Endothelial cell of umbilical vein (primary cell): Measurements from ENCODE around the gene KIF17. TPM values are rescaled to one million over a fixed set of nuclear protein-coding genes. Genes with fewer than 3 reads are reported as not detected.

Experiments used
- BruUV-seq: library from RNA; stranded (reverse); fragments of 400-500 nt; replicated peaks from 2 replicates; lab custom pipeline; 2021; lab: Mats Ljungman, UMichigan
- CTCF ChIA-PET: fragments of 300-600, 350-600 bp; sonication (Branson Sonifier 250); formaldehyde crosslinking; loops from one replicate; lab custom pipeline; 2021; ENCODE audit warnings: antibody characterized with exemption, inconsistent platforms; lab: Charles Lee
- POLR2A ChIA-PET: fragments of 300-600, 350-600 bp; sonication (Branson Sonifier 250); formaldehyde crosslinking; loops from one replicate; lab custom pipeline; 2021; ENCODE audit warnings: antibody characterized with exemption, inconsistent platforms; lab: Charles Lee
- DNase-seq: peaks from one replicate; pipeline ENCODE4 v3.0.0-alpha.2; 2011; ENCODE audit warnings: low read depth, low spot score
- FAIRE-seq: peaks from 2 replicates; lab custom pipeline; 2011; peaks lifted over from hg19 to GRCh38; lab: Jason Lieb, UNC
- H2AFZ ChIP-seq: 2 replicates; pipeline ENCODE4 v1.6.0; 2012; ENCODE audit warnings: low read depth, low read length, control low read depth, inconsistent platforms
- H3K27ac ChIP-seq: 2 replicates; pipeline ENCODE4 v1.5.1; 2011; ENCODE audit warnings: low read depth, mild to moderate bottlenecking, control low read depth, low read length, moderate library complexity; ENCODE audit not compliant: insufficient read depth
- H3K27me3 ChIP-seq, 2 experiments: 2 replicates each; pipeline versions ENCODE4 v1.6.0 to v1.6.1; 2011; ENCODE audit warnings: low read length in 2 of 2, mixed read lengths in 1 of 2; ENCODE audit not compliant: control insufficient read depth in 2 of 2, insufficient read depth in 2 of 2
- H3K36me3 ChIP-seq, 2 experiments: 2 replicates in 1 of 2; 3 replicates in 1 of 2; pipeline ENCODE4 v1.5.1; 2011; ENCODE audit warnings: low read length in 2 of 2, mild to moderate bottlenecking in 1 of 2, moderate library complexity in 1 of 2; ENCODE audit not compliant: control insufficient read depth in 2 of 2, insufficient read depth in 2 of 2; ENCODE audit errors: extremely low read depth in 1 of 2
- H3K4me1 ChIP-seq: 3 replicates; pipeline ENCODE4 v1.5.1; 2011; ENCODE audit warnings: mild to moderate bottlenecking, low read length; ENCODE audit not compliant: control insufficient read depth, insufficient read depth; ENCODE audit errors: extremely low read depth
- H3K4me2 ChIP-seq: 2 replicates; pipeline ENCODE4 v1.6.1; 2011; ENCODE audit warnings: low read length, control low read depth, mixed read lengths; ENCODE audit not compliant: insufficient read depth
- H3K4me3 ChIP-seq, 3 experiments: fragments of 200-600 bp in 1 of 3; sonication (generic), shearing (Covaris generic) in 1 of 3; replicated peaks in 1 of 3; 2 replicates each; pipeline ENCODE4 v1.5.1; 2011 to 2016; ENCODE audit warnings: control low read depth in 3 of 3, low read length in 3 of 3, mild to moderate bottlenecking in 2 of 3, inconsistent platforms in 1 of 3, low read depth in 1 of 3, moderate library complexity in 1 of 3; ENCODE audit not compliant: insufficient read depth in 1 of 3
- H3K79me2 ChIP-seq: 2 replicates; pipeline ENCODE4 v1.6.0; 2012; ENCODE audit warnings: low read length, inconsistent platforms; ENCODE audit not compliant: control insufficient read depth, insufficient read depth
- H3K9ac ChIP-seq: replicated peaks from 2 replicates; pipeline ENCODE3; 2011; ENCODE audit warnings: low read length, control low read depth; ENCODE audit not compliant: insufficient read depth; ENCODE audit errors: extremely low read depth
- H3K9me1 ChIP-seq: replicated peaks from 3 replicates; pipeline ENCODE4 v1.6.0; 2011; ENCODE audit warnings: mild to moderate bottlenecking, low read length; ENCODE audit not compliant: control insufficient read depth, insufficient read depth; ENCODE audit errors: extremely low read depth
- H3K9me3 ChIP-seq: replicated peaks from 2 replicates; pipeline ENCODE4 v1.5.1; 2012; ENCODE audit warnings: low read length, inconsistent platforms; ENCODE audit not compliant: control insufficient read depth, insufficient read depth
- H4K20me1 ChIP-seq: replicated peaks from 2 replicates; pipeline ENCODE3; 2011; ENCODE audit warnings: mild to moderate bottlenecking, low read length; ENCODE audit not compliant: control insufficient read depth, insufficient read depth; ENCODE audit errors: extremely low read depth
- EZH2 ChIP-seq: IDR thresholded peaks from 2 replicates; pipeline ENCODE4 v1.6.1; 2012; ENCODE audit warnings: borderline replicate concordance, low read depth, mild to moderate bottlenecking, moderate library complexity, low read length, inconsistent platforms; ENCODE audit not compliant: severe bottlenecking
- FOS ChIP-seq: IDR thresholded peaks from 2 replicates; pipeline ENCODE4 v1.6.1; 2011; ENCODE audit warnings: mild to moderate bottlenecking, low read length, moderate library complexity, borderline replicate concordance; ENCODE audit not compliant: insufficient read depth
- GATA2 ChIP-seq: IDR thresholded peaks from 2 replicates; pipeline ENCODE4 v1.7.0; 2011; ENCODE audit warnings: low read depth, mild to moderate bottlenecking, moderate library complexity, mixed read lengths, low read length; ENCODE audit not compliant: insufficient read length, insufficient read depth
- JUN ChIP-seq: IDR thresholded peaks from 2 replicates; pipeline ENCODE4 v1.6.1; 2011; ENCODE audit warnings: borderline replicate concordance, low read depth; ENCODE audit not compliant: insufficient read length, insufficient read depth
- MYC ChIP-seq: IDR thresholded peaks from one replicate; pipeline ENCODE4 v1.6.1; 2011; ENCODE audit warnings: mild to moderate bottlenecking, low read depth, low read length
- POLR2A ChIP-seq: IDR thresholded peaks from 2 replicates; pipeline ENCODE4 v1.6.1; 2012; ENCODE audit warnings: low read depth, mild to moderate bottlenecking, control low read depth, low read length
- POLR2AphosphoS5 ChIP-seq: IDR thresholded peaks from 2 replicates; pipeline ENCODE4 v1.6.1; 2012; ENCODE audit warnings: low read depth, mild to moderate bottlenecking, control low read depth, low read length, moderate library complexity; ENCODE audit not compliant: insufficient read depth
- dilution Hi-C: fragments of 300-500 bp; cut with MboI; formaldehyde crosslinking; loops from one replicate; pipeline ENCODE4 v1.15.0; 2019; ENCODE audit warnings: low sequenced_read_pairs; ENCODE audit not compliant: extremely low pct_ligation_motif_present
- intact Hi-C: fragments of 100-400 bp; cut with micrococcal nuclease; formaldehyde crosslinking; loops from one replicate; pipeline ENCODE4 v1.10.0; 2022
- polyA plus RNA-seq, 4 experiments: library from polyadenylated mRNA; depleted of rRNA in 3 of 4; stranded (reverse) in 3 of 4; unstranded in 1 of 4; fragments of >200 nt; gene quantifications; 2 replicates each; pipeline versions ENCODE4 v1.2.1 to v1.2.3, GENCODE V29; 2011 to 2012; ENCODE audit warnings: missing spikeins in 1 of 4
- total RNA-seq: library from RNA; stranded (reverse); gene quantifications from 2 replicates; pipeline ENCODE4 v1.2.3, GENCODE V29; 2021
- TF ChIP-seq, protein P1 (sequence below): IDR thresholded peaks from 2 replicates; pipeline ENCODE4 v1.6.1; 2011; ENCODE audit not compliant: insufficient read depth, insufficient read length
- TF ChIP-seq, protein P2 (sequence below), 2 donors: IDR thresholded peaks; 1 replicate in 1 of 2; 2 replicates in 1 of 2; pipeline ENCODE4 v1.5.1; 2011; ENCODE audit warnings: low read length in 2 of 2, mild to moderate bottlenecking in 2 of 2, moderate library complexity in 2 of 2, control low read depth in 1 of 2, inconsistent platforms in 1 of 2, low read depth in 1 of 2; ENCODE audit not compliant: insufficient read depth in 1 of 2; ENCODE audit errors: extremely low read depth in 1 of 2

Gene KIF17
- total and polyA plus RNA-seq, 2 donors (not counting 3 experiments of a cell fraction or from before 2014, with no cell fraction given), result 1.1 to 1.5 TPM

DNA sequence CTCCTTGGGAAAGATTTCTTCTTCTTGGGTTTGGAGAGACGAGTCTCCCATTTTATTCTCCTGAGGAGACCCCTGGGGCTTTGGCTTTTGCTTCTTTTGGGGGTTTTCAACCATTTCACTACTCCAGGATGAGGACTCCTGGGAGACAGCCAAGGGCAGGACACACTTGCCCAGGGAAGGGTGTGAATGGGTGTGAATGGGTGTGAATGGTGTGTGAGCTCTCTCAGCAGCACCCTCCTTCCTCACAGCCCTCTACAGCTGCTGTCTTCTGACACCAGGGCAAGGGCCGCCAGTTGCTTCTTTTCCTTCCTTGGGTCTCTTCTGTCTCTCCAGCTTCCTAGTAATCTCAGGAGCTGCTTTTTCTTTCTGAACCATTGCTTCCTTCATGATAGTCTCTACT, 24.2 kb downstream of the KIF17 start:
- intact Hi-C loops, result loop anchor here (10.0 kb wide), 1 partner anchor 381 kb away; no protein-coding TSS in a partner anchor
- H3K9me1 ChIP-seq, result no peaks in the 10 kb centered on the region
- H3K27me3 ChIP-seq, result no peaks in the 10 kb centered on the region
- FAIRE-seq (no peak), DNase-seq (no peak)
- H3K4me1 ChIP-seq, result peaks cover 4% of the 10 kb centered on the region
- no peaks in the 10 kb centered on the region for H4K20me1 ChIP-seq
- dilution Hi-C loops, result no loop called here
- H3K9ac ChIP-seq, result no peak overlapping the region
- no peaks in the 10 kb centered on the region for H3K36me3 ChIP-seq
- ChIA-PET CTCF (interaction anchor here (2.9 kb wide), 1 partner anchor 502 kb away, joined by 22 read pairs; no protein-coding TSS in a partner anchor), POLR2A (interaction anchor here (0.7 kb wide), 1 partner anchor 31 kb away, joined by 5 read pairs; no protein-coding TSS in a partner anchor)
- TF ChIP-seq, protein P1, sequence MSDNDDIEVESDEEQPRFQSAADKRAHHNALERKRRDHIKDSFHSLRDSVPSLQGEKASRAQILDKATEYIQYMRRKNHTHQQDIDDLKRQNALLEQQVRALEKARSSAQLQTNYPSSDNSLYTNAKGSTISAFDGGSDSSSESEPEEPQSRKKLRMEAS, result no peak
- TF ChIP-seq, protein P2, sequence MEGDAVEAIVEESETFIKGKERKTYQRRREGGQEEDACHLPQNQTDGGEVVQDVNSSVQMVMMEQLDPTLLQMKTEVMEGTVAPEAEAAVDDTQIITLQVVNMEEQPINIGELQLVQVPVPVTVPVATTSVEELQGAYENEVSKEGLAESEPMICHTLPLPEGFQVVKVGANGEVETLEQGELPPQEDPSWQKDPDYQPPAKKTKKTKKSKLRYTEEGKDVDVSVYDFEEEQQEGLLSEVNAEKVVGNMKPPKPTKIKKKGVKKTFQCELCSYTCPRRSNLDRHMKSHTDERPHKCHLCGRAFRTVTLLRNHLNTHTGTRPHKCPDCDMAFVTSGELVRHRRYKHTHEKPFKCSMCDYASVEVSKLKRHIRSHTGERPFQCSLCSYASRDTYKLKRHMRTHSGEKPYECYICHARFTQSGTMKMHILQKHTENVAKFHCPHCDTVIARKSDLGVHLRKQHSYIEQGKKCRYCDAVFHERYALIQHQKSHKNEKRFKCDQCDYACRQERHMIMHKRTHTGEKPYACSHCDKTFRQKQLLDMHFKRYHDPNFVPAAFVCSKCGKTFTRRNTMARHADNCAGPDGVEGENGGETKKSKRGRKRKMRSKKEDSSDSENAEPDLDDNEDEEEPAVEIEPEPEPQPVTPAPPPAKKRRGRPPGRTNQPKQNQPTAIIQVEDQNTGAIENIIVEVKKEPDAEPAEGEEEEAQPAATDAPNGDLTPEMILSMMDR (IDR thresholded peaks at IDR 0.05; ENCODE audit: extremely low read depth in 1 of 2, insufficient read depth in 1 of 2, low read depth in 1 of 2, low read length in 2 of 2), result no peak
- TF ChIP-seq JUN (no peak), MYC (no peak), POLR2A (no peak), GATA2 (no peak), FOS (no peak), POLR2AphosphoS5 (no peak), EZH2 (no peak)
- H3K79me2 ChIP-seq, result no peaks in the 10 kb centered on the region
- no peak overlapping the region for H3K27ac ChIP-seq
- no peaks in the 10 kb centered on the region for H3K9me3 ChIP-seq
- no peak overlapping the region for H2AFZ ChIP-seq
- H3K4me2 ChIP-seq, result no peak overlapping the region
- no peak overlapping the region for H3K4me3 ChIP-seq
- BruUV-seq, result no TSS peak
